Measurements from ENCODE around the gene RTF1. TPM values are rescaled to one million over a fixed set of nuclear protein-coding genes. Genes with fewer than 3 reads are reported as not detected.

RTF1 gene
- total and polyA plus RNA-seq, 2 donors (not counting 3 experiments of a cell fraction or from before 2014, with no cell fraction given), result 19.2 to 40.6 TPM

GRCh38 chr15:41495736-41496599, 79.1 kb downstream of the RTF1 start:
- H3K4me3 ChIP-seq (replicated peaks in 1 of 3; ENCODE audit: insufficient read depth in 1 of 3, low read depth in 1 of 3, low read length in 3 of 3), result no peak overlapping the region
- peaks cover 25% of the 10 kb centered on the region for H3K4me1 ChIP-seq (ENCODE audit: control insufficient read depth, extremely low read depth, insufficient read depth, low read length)
- BruUV-seq (replicated peaks), result no TSS peak
- no peak overlapping the region for H3K27ac ChIP-seq (ENCODE audit: insufficient read depth, low read depth, low read length)
- H3K27me3 ChIP-seq (ENCODE audit: control insufficient read depth in 2 of 2, insufficient read depth in 2 of 2, low read length in 2 of 2), result peaks cover 19 to 37% of the 10 kb centered on the region in 2 experiments
- H4K20me1 ChIP-seq (replicated peaks; ENCODE audit: control insufficient read depth, extremely low read depth, insufficient read depth, low read length), result no peaks in the 10 kb centered on the region
- FAIRE-seq (no peak), DNase-seq (ENCODE audit: low read depth, low spot score) (no peak)
- intact Hi-C loops (cut with micrococcal nuclease), result no loop called here
- ChIA-PET CTCF (no interaction called here), POLR2A (no interaction called here)
- no peak overlapping the region for H3K9ac ChIP-seq (replicated peaks; ENCODE audit: extremely low read depth, insufficient read depth, low read length)
- H3K9me1 ChIP-seq (replicated peaks; ENCODE audit: control insufficient read depth, extremely low read depth, insufficient read depth, low read length), result no peaks in the 10 kb centered on the region
- H3K79me2 ChIP-seq (ENCODE audit: control insufficient read depth, insufficient read depth, low read length), result no peaks in the 10 kb centered on the region
- no peaks in the 10 kb centered on the region for H3K9me3 ChIP-seq (replicated peaks; ENCODE audit: control insufficient read depth, insufficient read depth, low read length)
- H2AFZ ChIP-seq (ENCODE audit: low read depth, low read length), result no peak overlapping the region
- dilution Hi-C loops (cut with MboI; ENCODE audit: extremely low pct_ligation_motif_present, low sequenced_read_pairs), result no loop called here
- H3K4me2 ChIP-seq (ENCODE audit: insufficient read depth, low read length), result no peak overlapping the region
- no peaks in the 10 kb centered on the region for H3K36me3 ChIP-seq (ENCODE audit: control insufficient read depth in 2 of 2, extremely low read depth in 1 of 2, insufficient read depth in 2 of 2, low read length in 2 of 2)
- TF ChIP-seq GATA2 (IDR thresholded peaks at IDR 0.05; ENCODE audit: insufficient read depth, insufficient read length, low read depth, low read length) (no peak), JUN (IDR thresholded peaks at IDR 0.05; ENCODE audit: borderline replicate concordance, insufficient read depth, insufficient read length, low read depth) (no peak), POLR2AphosphoS5 (IDR thresholded peaks at IDR 0.05; ENCODE audit: insufficient read depth, low read depth, low read length) (no peak), POLR2A (IDR thresholded peaks at IDR 0.05; ENCODE audit: low read depth, low read length) (no peak), CTCF (IDR thresholded peaks at IDR 0.05; ENCODE audit: extremely low read depth in 1 of 2, insufficient read depth in 1 of 2, low read depth in 1 of 2, low read length in 2 of 2) (no peak), FOS (IDR thresholded peaks at IDR 0.05; ENCODE audit: borderline replicate concordance, insufficient read depth, low read length) (no peak), EZH2 (IDR thresholded peaks at IDR 0.05; ENCODE audit: borderline replicate concordance, low read depth, low read length, severe bottlenecking) (no peak), MYC (IDR thresholded peaks at IDR 0.05; ENCODE audit: low read depth, low read length) (no peak)
- TF ChIP-seq, protein P1, sequence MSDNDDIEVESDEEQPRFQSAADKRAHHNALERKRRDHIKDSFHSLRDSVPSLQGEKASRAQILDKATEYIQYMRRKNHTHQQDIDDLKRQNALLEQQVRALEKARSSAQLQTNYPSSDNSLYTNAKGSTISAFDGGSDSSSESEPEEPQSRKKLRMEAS (IDR thresholded peaks at IDR 0.05; ENCODE audit: insufficient read depth, insufficient read length), result no peak

Data from endothelial cell of umbilical vein (primary cell).